Ovary (tissue), 9 donors: Measurements from ENCODE around the gene COL4A1. TPM values are rescaled to one million over a fixed set of nuclear protein-coding genes. Genes with fewer than 3 reads are reported as not detected.

Experiments used
- DNase-seq, 5 donors: peaks; one replicate each; pipeline ENCODE4 v3.0.0-alpha.2; 2019 to 2020
- H3K27ac ChIP-seq, 2 donors: fragments of 200-600 bp; one replicate each; pipeline versions ENCODE4 v1.5.1 to v1.8.0; 2019 to 2022
- H3K27me3 ChIP-seq: fragments of 200-600 bp; one replicate; pipeline ENCODE4 v1.8.0; 2022
- H3K36me3 ChIP-seq: fragments of 200-600 bp; sonication (generic); one replicate; pipeline ENCODE4 v1.5.1; 2019
- H3K4me1 ChIP-seq: one replicate; pipeline ENCODE4 v1.8.1; 2013; ENCODE audit warnings: mild to moderate bottlenecking, moderate library complexity; ENCODE audit not compliant: insufficient read depth
- H3K4me3 ChIP-seq: fragments of 200-600 bp; sonication (generic); one replicate; pipeline ENCODE4 v1.5.1; 2017
- H3K9me3 ChIP-seq, 2 donors: fragments of 200-600 bp in 1 of 2; sonication (generic) in 1 of 2; one replicate each; pipeline versions ENCODE4 v1.5.1 to v1.8.1; 2013 to 2019; ENCODE audit warnings: mild to moderate bottlenecking in 1 of 2, moderate library complexity in 1 of 2
- EP300 ChIP-seq: sonication (generic); formaldehyde crosslinking; IDR thresholded peaks from one replicate; pipeline ENCODE4 v1.6.1; 2017; ENCODE audit warnings: antibody characterized with exemption
- POLR2A ChIP-seq: fragments of 450-650 bp; IDR thresholded peaks from one replicate; pipeline ENCODE4 v1.6.1; 2017; ENCODE audit warnings: antibody characterized with exemption, mild to moderate bottlenecking, moderate library complexity
- whole genome bisulfite sequencing, 3 donors: extraction: QIAGEN DNeasy Blood & Tissue Kit in 1 of 3; methylation state at CpG; one replicate each; pipeline versions ENCODE4 v1.1.5 to v1.1.7; 2013 to 2017; 5-methylcytosine and 5-hydroxymethylcytosine counted together
- intact Hi-C, 4 donors: fragments of 100-400 bp; cut with DNase I; formaldehyde crosslinking; loops; one replicate each; pipeline versions ENCODE4 v1.11.0 to v1.15.1; 2022 to 2023
- polyA plus RNA-seq, 2 donors: library from polyadenylated mRNA; stranded (reverse); fragments of 200-250 nt in 1 of 2; fragments of 350-450 nt in 1 of 2; fragmentation: Illumina TruSeq in 1 of 2; extraction: RNeasy Lipid Tissue Mini Kit (QIAGEN cat#74804) in 1 of 2; gene quantifications; one replicate each; pipeline ENCODE4 v1.2.3, GENCODE V29; 2013 to 2014
- total RNA-seq, 7 donors: library from RNA; depleted of rRNA in 2 of 7; stranded (reverse); fragments of >200 nt in 2 of 7; fragmentation: NEBNext Ultra II Directional in 3 of 7; extraction: Animal tissue kit (Norgen Biotek cat#: 25700) in 3 of 7; gene quantifications; one replicate each; pipeline versions ENCODE4 v1.1.0 to v1.2.4, GENCODE V29; 2016 to 2023
- TF ChIP-seq, protein P1 (sequence below), 3 donors: fragments of 450-650 bp in 2 of 3; fragments of 200-600 bp in 1 of 3; IDR thresholded peaks; one replicate each; pipeline versions ENCODE4 v1.5.1 to v1.8.0; 2016 to 2022; ENCODE audit warnings: antibody characterized with exemption in 3 of 3, mild to moderate bottlenecking in 1 of 3
- donor health status: DM: no; HTN: no; CAD: no; lungs with moderate emphysema.
- donor health status: DM: no; HTN: no; CAD: no.
- donor health status: Bipolar disorder and iron deficiency.
- donor health status: DM: yes; HTN: yes; CAD: no.
- donor health status: DM: no; HTN: no; CAD: no.
- donor health status: DM: yes; HTN: yes; CAD: no.

Gene COL4A1
- total and polyA plus RNA-seq, 9 donors = 42.3 to 421 (median 87.5) TPM

- 86 to 95% (median 92%) methylated on average over 6 of the region's 6 CpGs for WGBS, 3 donors
- Histone ChIP-seq H3K27ac (peak overlapping the region in 1 of 2 donors; percentile 92), H3K36me3 (no peaks in the 10 kb centered on the region), H3K9me3 (no peaks in the 10 kb centered on the region), H3K4me3 (no peak overlapping the region), H3K4me1 (peaks cover 14% of the 10 kb centered on the region), H3K27me3 (no peaks in the 10 kb centered on the region)
- DNase-seq = no peak
- intact Hi-C loops = no loop called here
- TF ChIP-seq EP300 = no peak
- no peak for TF ChIP-seq POLR2A
- TF ChIP-seq, protein P1, sequence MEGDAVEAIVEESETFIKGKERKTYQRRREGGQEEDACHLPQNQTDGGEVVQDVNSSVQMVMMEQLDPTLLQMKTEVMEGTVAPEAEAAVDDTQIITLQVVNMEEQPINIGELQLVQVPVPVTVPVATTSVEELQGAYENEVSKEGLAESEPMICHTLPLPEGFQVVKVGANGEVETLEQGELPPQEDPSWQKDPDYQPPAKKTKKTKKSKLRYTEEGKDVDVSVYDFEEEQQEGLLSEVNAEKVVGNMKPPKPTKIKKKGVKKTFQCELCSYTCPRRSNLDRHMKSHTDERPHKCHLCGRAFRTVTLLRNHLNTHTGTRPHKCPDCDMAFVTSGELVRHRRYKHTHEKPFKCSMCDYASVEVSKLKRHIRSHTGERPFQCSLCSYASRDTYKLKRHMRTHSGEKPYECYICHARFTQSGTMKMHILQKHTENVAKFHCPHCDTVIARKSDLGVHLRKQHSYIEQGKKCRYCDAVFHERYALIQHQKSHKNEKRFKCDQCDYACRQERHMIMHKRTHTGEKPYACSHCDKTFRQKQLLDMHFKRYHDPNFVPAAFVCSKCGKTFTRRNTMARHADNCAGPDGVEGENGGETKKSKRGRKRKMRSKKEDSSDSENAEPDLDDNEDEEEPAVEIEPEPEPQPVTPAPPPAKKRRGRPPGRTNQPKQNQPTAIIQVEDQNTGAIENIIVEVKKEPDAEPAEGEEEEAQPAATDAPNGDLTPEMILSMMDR (IDR thresholded peaks at IDR 0.05) = no peak
Observed at GRCh38 chr13:110329258-110329657, 22.3 kb upstream of the COL4A1 start.

- Histone ChIP-seq H3K4me1 (peaks cover 15% of the 10 kb centered on the region), H3K9me3 (no peaks in the 10 kb centered on the region), H3K27me3 (no peaks in the 10 kb centered on the region), H3K36me3 (no peaks in the 10 kb centered on the region), H3K4me3 (no peak overlapping the region), H3K27ac (no peak overlapping the region)
- intact Hi-C loops = no loop called here
- 84 to 91% (median 88%) methylated on average over 10 of the region's 10 CpGs for WGBS, 3 donors
- TF ChIP-seq POLR2A = no peak
- TF ChIP-seq, protein P1 (IDR thresholded peaks at IDR 0.05) = no peak
- TF ChIP-seq EP300 = no peak
- no peak for DNase-seq
Observed at GRCh38 chr13:110328573-110328972, 21.6 kb upstream of the COL4A1 start.

DNA sequence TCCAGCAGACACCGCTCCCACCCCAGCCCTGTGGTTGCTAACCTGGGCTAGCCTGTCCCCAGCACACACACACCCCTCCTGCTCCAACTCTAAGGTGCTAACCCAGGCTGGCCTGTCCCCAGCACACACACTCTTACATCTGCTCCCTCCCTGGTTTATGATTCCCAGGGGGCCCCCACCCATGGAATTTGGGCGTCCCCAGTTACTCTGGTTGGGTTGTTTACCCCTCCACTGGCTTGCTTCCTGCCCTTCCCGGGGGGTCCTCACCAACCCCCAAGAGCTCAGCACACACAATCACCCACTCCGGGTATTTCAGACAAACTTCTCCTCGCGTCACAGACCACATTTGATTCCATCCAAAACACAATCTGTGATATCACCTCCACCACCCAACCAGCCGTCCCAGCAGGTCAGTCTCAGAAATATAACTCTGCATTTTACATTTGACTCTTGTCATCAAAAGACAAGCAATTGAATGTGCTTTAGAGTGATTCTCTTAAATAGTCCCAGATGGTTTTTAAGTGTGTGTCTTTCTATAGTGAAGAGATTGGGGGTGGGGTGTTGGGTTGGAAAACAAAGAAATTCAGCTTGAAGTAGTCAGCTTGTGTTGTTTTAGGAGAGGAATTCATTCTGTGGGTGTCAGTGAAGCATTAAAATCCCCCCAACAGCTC lies 20.2 kb upstream of the COL4A1 start:
- Histone ChIP-seq H3K27me3 (no peaks in the 10 kb centered on the region), H3K36me3 (no peaks in the 10 kb centered on the region), H3K9me3 (no peaks in the 10 kb centered on the region), H3K27ac (no peak overlapping the region), H3K4me3 (no peak overlapping the region), H3K4me1 (peaks cover 19% of the 10 kb centered on the region)
- intact Hi-C loops = no loop called here
- no peak for DNase-seq
- TF ChIP-seq EP300 (no peak), POLR2A (no peak)
- TF ChIP-seq, protein P1 (IDR thresholded peaks at IDR 0.05) = no peak
- 61 to 71% (median 70%) methylated on average over 7 of the region's 7 CpGs for WGBS, 3 donors

- H3K4me3 ChIP-seq = no peak overlapping the region
Observed at GRCh38 chr13:110326263-110326904, 19.4 kb upstream of the COL4A1 start.

More at GRCh38 chr13:110326263-110326904, 19.4 kb upstream of the COL4A1 start:
- intact Hi-C loops = no loop called here
- H3K4me1 ChIP-seq = peaks cover 19% of the 10 kb centered on the region
- no peak overlapping the region for H3K27ac ChIP-seq
- TF ChIP-seq EP300 = no peak
- TF ChIP-seq, protein P1 (IDR thresholded peaks at IDR 0.05) = no peak
- no peak for TF ChIP-seq POLR2A
- WGBS, 3 donors = 89 to 94% (median 91%) methylated on average over 12 of the region's 12 CpGs
- DNase-seq = no peak
- no peaks in the 10 kb centered on the region for H3K36me3 ChIP-seq
- H3K27me3 ChIP-seq = no peaks in the 10 kb centered on the region
- no peaks in the 10 kb centered on the region for H3K9me3 ChIP-seq
